ENCODE data around the gene SLC1A7. TPM values are rescaled to one million over a fixed set of nuclear protein-coding genes. Genes with fewer than 3 reads are reported as not detected.

Gene SLC1A7
- total and polyA plus RNA-seq, 2 of the 13 experiments (the other 11 are each of a cell fraction or from before 2014, with no cell fraction given): 0.04 to 2.0 TPM

DNA sequence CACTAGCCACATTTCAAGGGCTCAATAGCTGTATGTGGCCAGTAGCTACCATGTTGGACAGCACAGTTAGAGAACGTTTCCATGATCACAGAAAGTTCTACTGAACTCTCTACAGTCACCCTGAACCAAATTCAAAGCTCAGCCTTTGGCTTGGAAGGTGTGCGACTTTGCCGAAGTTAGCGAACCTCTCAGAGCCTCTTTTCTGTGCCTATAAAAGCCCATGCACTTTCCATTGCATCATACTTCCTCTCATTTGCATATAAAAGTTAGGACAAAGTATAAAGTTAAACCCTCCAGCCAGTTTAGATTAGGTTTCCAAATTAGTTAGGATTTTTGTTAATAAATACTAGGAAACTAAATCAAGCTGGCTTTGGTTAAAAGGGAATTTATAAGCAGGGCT lies 4.7 kb upstream of the SLC1A7 start:
- intact Hi-C loops (cut with micrococcal nuclease; ENCODE audit: unreplicated experiment) (loop anchor here (10.0 kb wide), 1 partner anchor 592 kb away; the partner anchor contains the start of gene TUT4), in situ Hi-C loops (cut with HindIII; ENCODE audit: extremely low pct_ligation_motif_present, low pct_unique_long_range_greater_than_20kb) (no loop called here)
- WGBS (ENCODE audit: low lambda C conversion rate): 54% methylated on average over 4 of the region's 4 CpGs
- FAIRE-seq (no peak), ATAC-seq (no peak), DNase-seq (ENCODE audit: low spot score) (no peak)
- H3K4me2 ChIP-seq (ENCODE audit: low read depth, low read length): peak overlapping the region; percentile 96; the same call in 1 of the 2 replicates
- no peaks in the 10 kb centered on the region for H3K9me3 ChIP-seq (ENCODE audit: low read length)
- no peaks in the 10 kb centered on the region for H3K79me2 ChIP-seq (ENCODE audit: insufficient read depth, low read length)
- H3K9ac ChIP-seq (ENCODE audit: insufficient read depth, low read depth, low read length): no peak overlapping the region
- H3K36me3 ChIP-seq (replicated peaks in 1 of 2; ENCODE audit: control insufficient read depth in 1 of 2, insufficient read depth in 2 of 2, low read length in 2 of 2): no peaks in the 10 kb centered on the region
- BruUV-seq (replicated peaks): no TSS peak
- H3K27ac ChIP-seq (ENCODE audit: extremely low read length, insufficient read depth, low read length): peak overlapping the region; percentile 88
- peaks cover 53% of the 10 kb centered on the region for H3K4me1 ChIP-seq (ENCODE audit: insufficient read depth, low read length)
- ChIA-PET CTCF (ENCODE audit: low intra/inter-chr PET ratio, low total read pairs) (no interaction called here), POLR2A (interaction anchor here (0.8 to 4.8 kb wide), 3 partner anchors 9 to 20 kb away, joined by 3 to 62 read pairs (median 10); no protein-coding TSS in a partner anchor)
- peak; percentile 52; the same call in 1 of the 2 replicates for TF ChIP-seq CEBPB (IDR thresholded peaks at IDR 0.05; ENCODE audit: borderline replicate concordance, low read depth, low read length)
- TF ChIP-seq NKX3-1 (CRISPR knock-in tag; IDR thresholded peaks at IDR 0.05): no peak
- TF ChIP-seq CEBPG (CRISPR knock-in tag; IDR thresholded peaks at IDR 0.05): 0 out of 2 replicates have a peak, but pooled peaks have one; percentile 31
- TF ChIP-seq ZNF646 (CRISPR knock-in tag; IDR thresholded peaks at IDR 0.05): no peak
- H2AFZ ChIP-seq (ENCODE audit: low read length): no peak overlapping the region
- H3K4me3 ChIP-seq (replicated peaks in 1 of 3; ENCODE audit: insufficient read depth in 1 of 3, low read depth in 2 of 3, low read length in 3 of 3): no peak overlapping the region
- H4K20me1 ChIP-seq (ENCODE audit: insufficient read depth, low read length): no peaks in the 10 kb centered on the region
- no peaks in the 10 kb centered on the region for H3K27me3 ChIP-seq (ENCODE audit: control insufficient read depth in 1 of 2, insufficient read depth in 2 of 2, low read length in 2 of 2)

Data from HepG2 (cell line).